ENCODE data around the gene CDK14.

DNA sequence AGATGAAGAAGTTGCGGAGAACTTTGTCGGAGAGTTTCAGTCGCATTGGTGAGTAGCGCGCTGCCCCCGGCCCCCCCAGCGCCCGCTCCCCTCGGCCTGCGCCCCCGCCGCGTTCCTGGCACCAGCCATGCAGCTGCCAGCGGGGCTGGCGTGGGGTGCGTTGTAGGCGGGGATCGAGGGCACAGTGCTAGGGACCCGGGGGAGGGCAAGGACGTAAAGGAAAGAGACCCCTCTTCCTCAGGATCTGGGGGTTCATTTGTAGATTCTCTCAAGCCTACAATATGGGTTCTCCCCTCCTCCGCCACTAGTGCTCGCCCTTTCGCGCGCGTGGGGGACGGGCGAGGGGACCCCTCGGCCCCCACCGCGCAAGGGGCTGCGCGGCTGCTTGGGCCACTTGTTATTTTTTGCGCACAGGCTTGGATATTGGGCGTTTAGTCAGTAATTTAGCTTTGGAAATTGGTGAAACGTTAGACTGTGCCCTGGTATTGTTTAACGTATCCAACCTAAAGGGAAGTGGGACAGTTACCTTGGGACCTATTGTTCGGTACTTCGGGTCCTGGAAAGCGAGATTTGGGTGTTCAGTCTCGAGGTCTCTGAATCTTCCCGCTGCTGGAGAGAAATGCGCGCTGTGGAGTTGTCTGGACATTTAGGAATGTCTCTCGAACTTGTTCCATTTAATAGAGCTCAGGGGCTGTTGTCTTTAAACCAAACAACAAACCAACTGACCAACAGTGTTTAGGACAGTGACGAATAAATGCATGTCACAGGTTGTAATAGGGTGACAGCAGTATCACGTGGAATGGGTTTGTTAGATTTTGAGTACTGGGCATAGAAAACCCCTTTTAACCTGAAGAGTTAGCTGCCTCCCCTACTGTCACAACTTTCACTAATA, 796 bp downstream of the CDK14 start:
- TF ChIP-seq, protein P1, sequence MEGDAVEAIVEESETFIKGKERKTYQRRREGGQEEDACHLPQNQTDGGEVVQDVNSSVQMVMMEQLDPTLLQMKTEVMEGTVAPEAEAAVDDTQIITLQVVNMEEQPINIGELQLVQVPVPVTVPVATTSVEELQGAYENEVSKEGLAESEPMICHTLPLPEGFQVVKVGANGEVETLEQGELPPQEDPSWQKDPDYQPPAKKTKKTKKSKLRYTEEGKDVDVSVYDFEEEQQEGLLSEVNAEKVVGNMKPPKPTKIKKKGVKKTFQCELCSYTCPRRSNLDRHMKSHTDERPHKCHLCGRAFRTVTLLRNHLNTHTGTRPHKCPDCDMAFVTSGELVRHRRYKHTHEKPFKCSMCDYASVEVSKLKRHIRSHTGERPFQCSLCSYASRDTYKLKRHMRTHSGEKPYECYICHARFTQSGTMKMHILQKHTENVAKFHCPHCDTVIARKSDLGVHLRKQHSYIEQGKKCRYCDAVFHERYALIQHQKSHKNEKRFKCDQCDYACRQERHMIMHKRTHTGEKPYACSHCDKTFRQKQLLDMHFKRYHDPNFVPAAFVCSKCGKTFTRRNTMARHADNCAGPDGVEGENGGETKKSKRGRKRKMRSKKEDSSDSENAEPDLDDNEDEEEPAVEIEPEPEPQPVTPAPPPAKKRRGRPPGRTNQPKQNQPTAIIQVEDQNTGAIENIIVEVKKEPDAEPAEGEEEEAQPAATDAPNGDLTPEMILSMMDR (conservative IDR thresholded peaks at IDR 0.05; ENCODE audit: low read length): no peak
- no peak for TF ChIP-seq EZH2phosphoT487 (IDR thresholded peaks at IDR 0.05; ENCODE audit: borderline replicate concordance)

Data from Loucy (cell line).